Measurements from ENCODE around the gene PPP1R1A.

- no peak for TF ChIP-seq EZH2phosphoT487 (IDR thresholded peaks at IDR 0.05; ENCODE audit: unreplicated experiment)
- TF ChIP-seq, protein P1, sequence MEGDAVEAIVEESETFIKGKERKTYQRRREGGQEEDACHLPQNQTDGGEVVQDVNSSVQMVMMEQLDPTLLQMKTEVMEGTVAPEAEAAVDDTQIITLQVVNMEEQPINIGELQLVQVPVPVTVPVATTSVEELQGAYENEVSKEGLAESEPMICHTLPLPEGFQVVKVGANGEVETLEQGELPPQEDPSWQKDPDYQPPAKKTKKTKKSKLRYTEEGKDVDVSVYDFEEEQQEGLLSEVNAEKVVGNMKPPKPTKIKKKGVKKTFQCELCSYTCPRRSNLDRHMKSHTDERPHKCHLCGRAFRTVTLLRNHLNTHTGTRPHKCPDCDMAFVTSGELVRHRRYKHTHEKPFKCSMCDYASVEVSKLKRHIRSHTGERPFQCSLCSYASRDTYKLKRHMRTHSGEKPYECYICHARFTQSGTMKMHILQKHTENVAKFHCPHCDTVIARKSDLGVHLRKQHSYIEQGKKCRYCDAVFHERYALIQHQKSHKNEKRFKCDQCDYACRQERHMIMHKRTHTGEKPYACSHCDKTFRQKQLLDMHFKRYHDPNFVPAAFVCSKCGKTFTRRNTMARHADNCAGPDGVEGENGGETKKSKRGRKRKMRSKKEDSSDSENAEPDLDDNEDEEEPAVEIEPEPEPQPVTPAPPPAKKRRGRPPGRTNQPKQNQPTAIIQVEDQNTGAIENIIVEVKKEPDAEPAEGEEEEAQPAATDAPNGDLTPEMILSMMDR (conservative IDR thresholded peaks at IDR 0.05; ENCODE audit: low read depth in 2 of 2) = no peak
These were observed 38.5 kb downstream of the PPP1R1A start for GRCh38 chr12:54549774-54550451.
